ENCODE measurements around the gene TFDP3. TPM values are rescaled to one million over a fixed set of nuclear protein-coding genes. Genes with fewer than 3 reads are reported as not detected.

Gene TFDP3
- total and polyA plus RNA-seq, 2 of the 4 experiments (the other 2 are of a cell fraction): not detected

DNA sequence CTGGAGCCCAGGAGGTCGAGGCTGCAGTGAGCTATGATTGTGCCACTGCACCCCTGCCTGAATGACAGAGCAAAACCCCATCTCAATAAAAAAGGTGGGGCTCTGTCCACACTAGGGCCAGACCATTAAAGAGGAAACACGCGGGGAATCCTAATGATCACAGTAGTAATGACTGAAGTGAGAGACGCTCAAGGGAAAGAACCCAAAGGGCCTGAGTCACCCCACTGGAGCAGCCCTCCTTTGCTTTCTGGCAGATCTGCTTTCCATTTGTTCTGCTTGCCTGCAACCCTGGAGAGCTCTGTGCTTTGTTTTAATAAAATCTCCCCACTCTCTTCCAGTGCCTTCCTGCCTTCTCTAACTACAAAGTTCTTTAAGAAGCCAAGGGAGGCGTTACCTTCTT lies 5.0 kb downstream of the TFDP3 start:
- Histone ChIP-seq H3K9me1 (ENCODE audit: insufficient read depth, low read length) (no peaks in the 10 kb centered on the region), H2AK5ac (ENCODE audit: low read depth, low read length) (no peak overlapping the region), H3K9ac (ENCODE audit: low read depth, low read length) (no peak overlapping the region), H2AFZ (replicated peaks; ENCODE audit: low read length, poor library complexity) (no peak overlapping the region), H3K79me1 (ENCODE audit: low read depth in 1 of 2, low read length in 2 of 2) (no peaks in the 10 kb centered on the region), H3K4ac (ENCODE audit: low read depth, low read length) (no peak overlapping the region), H2BK20ac (ENCODE audit: low read depth, low read length) (no peak overlapping the region), H3K18ac (ENCODE audit: low read depth, low read length) (no peak overlapping the region), H3K4me2 (ENCODE audit: low read depth, low read length) (no peak overlapping the region), H3K56ac (ENCODE audit: extremely low read depth, insufficient read depth, low read length) (no peak overlapping the region), H4K20me1 (ENCODE audit: insufficient read depth, low read length) (no peaks in the 10 kb centered on the region), H2BK120ac (ENCODE audit: low read depth, low read length) (no peak overlapping the region), H3K27me3 (ENCODE audit: control insufficient read depth, insufficient read depth, low read length) (no peaks in the 10 kb centered on the region; the same call in 1 of the 2 replicates), H4K8ac (ENCODE audit: low read depth in 2 of 2, low read length in 2 of 2) (no peak overlapping the region), H3K14ac (replicated peaks; ENCODE audit: low read depth, low read length) (no peak overlapping the region), H3K9me3 (ENCODE audit: control insufficient read depth, insufficient read depth, low read length) (no peaks in the 10 kb centered on the region), H3K36me3 (ENCODE audit: control insufficient read depth, insufficient read depth, low read length) (no peaks in the 10 kb centered on the region), H2AK9ac (replicated peaks; ENCODE audit: low read depth, low read length, poor library complexity) (no peak overlapping the region), H3K27ac (ENCODE audit: insufficient read depth, low read length) (no peak overlapping the region), H3K23ac (ENCODE audit: low read depth, low read length) (no peak overlapping the region), H3K4me3 (ENCODE audit: insufficient read depth, low read depth, low read length) (no peak overlapping the region), H4K5ac (ENCODE audit: low read depth, low read length) (no peak overlapping the region), H3K4me1 (ENCODE audit: control insufficient read depth, insufficient read depth, low read length) (no peaks in the 10 kb centered on the region), H4K91ac (ENCODE audit: insufficient read depth, low read depth, low read length) (no peak overlapping the region), H2BK5ac (ENCODE audit: low read depth, low read length, poor library complexity, severe bottlenecking) (no peak overlapping the region), H2BK15ac (ENCODE audit: low read depth, low read length) (no peak overlapping the region)
- in situ Hi-C loops (cut with MboI; ENCODE audit: low sequenced_read_pairs): no loop called here
- ChIA-PET POLR2A (ENCODE audit: unreplicated experiment) (no interaction called here), CTCF (no interaction called here)
- TF ChIP-seq ELK1 (IDR thresholded peaks at IDR 0.05; ENCODE audit: borderline replicate concordance, low read depth, low read length): no peak
- no CpG with 5 or more reads among the region's 5 CpGs for WGBS, 2 experiments (ENCODE audit: extremely low coverage in 2 of 2, insufficient read length in 1 of 2)
- no peak for DNase-seq
- dilution Hi-C loops (cut with HindIII; ENCODE audit: low sequenced_read_pairs, unreplicated experiment): no loop called here
- ATAC-seq (ENCODE audit: low read depth): no peak
- no TSS peak for BruUV-seq (replicated peaks)
- intact Hi-C loops (cut with micrococcal nuclease): no loop called here

Measured in IMR-90 (cell line).